Gastroesophageal sphincter (tissue), 4 donors: ENCODE data around the gene CCSER2. TPM values are rescaled to one million over a fixed set of nuclear protein-coding genes. Genes with fewer than 3 reads are reported as not detected.
A peak's percentile ranks its signal among the peaks of the same experiment; 100 is the strongest.

Experiments
- ATAC-seq: fragments of 150-250 bp; one replicate; pipeline ENCODE4 v1.9.1; 2016; ENCODE audit warnings: mild to moderate bottlenecking, moderate library complexity
- H3K27ac ChIP-seq, 4 donors: fragments of 200-600 bp; sonication (generic) in 3 of 4; 1 replicate in 3 of 4; 2 replicates in 1 of 4; pipeline ENCODE4 v1.5.1; 2016 to 2019
- H3K27me3 ChIP-seq: fragments of 200-600 bp; sonication (generic); one replicate; pipeline ENCODE4 v1.5.1; 2019
- H3K36me3 ChIP-seq, 2 donors: fragments of 200-600 bp; sonication (generic); one replicate each; pipeline ENCODE4 v1.5.1; 2019; ENCODE audit warnings: control low read depth in 1 of 2
- H3K4me1 ChIP-seq, 3 donors: fragments of 200-600 bp; sonication (generic); 1 replicate in 2 of 3; 2 replicates in 1 of 3; pipeline ENCODE4 v1.5.1; 2016 to 2019; ENCODE audit warnings: control low read depth in 2 of 3
- H3K4me3 ChIP-seq, 2 donors: fragments of 200-600 bp; sonication (generic); one replicate each; pipeline ENCODE4 v1.5.1; 2019; ENCODE audit warnings: mild to moderate bottlenecking in 1 of 2, moderate library complexity in 1 of 2
- H3K9me3 ChIP-seq, 3 donors: fragments of 200-600 bp; sonication (generic); one replicate each; pipeline ENCODE4 v1.5.1; 2017 to 2019; ENCODE audit warnings: control low read depth in 2 of 3
- EP300 ChIP-seq: sonication (generic); formaldehyde crosslinking; IDR thresholded peaks from one replicate; pipeline ENCODE4 v1.6.1; 2017; ENCODE audit warnings: antibody characterized with exemption, mild to moderate bottlenecking
- POLR2A ChIP-seq, 2 donors: fragments of 450-650 bp; IDR thresholded peaks; one replicate each; pipeline ENCODE4 v1.6.1; 2017; ENCODE audit warnings: antibody characterized with exemption in 2 of 2, mild to moderate bottlenecking in 2 of 2, moderate library complexity in 1 of 2
- POLR2AphosphoS5 ChIP-seq: sonication (generic); formaldehyde crosslinking; IDR thresholded peaks from one replicate; pipeline ENCODE4 v1.6.1; 2017; ENCODE audit warnings: antibody characterized with exemption
- WGBS, 2 donors: methylation state at CpG; one replicate each; pipeline ENCODE4 v1.1.5; 2018; ENCODE audit warnings: low coverage in 1 of 2; 5-methylcytosine and 5-hydroxymethylcytosine counted together
- total RNA-seq, 4 donors: library from RNA; depleted of rRNA; stranded (reverse); fragments of >200 nt; gene quantifications; one replicate each; pipeline ENCODE4 v1.1.0, GENCODE V29; 2016
- TF ChIP-seq, protein P1 (sequence below), 4 experiments: fragments of 200-600 bp in 2 of 4; fragments of 450-650 bp in 2 of 4; sonication (generic) in 1 of 4; IDR thresholded peaks; one replicate each; pipeline ENCODE4 v1.5.1; 2017 to 2019; ENCODE audit warnings: antibody characterized with exemption in 4 of 4, mild to moderate bottlenecking in 2 of 4, moderate library complexity in 2 of 4

CCSER2 gene
- total RNA-seq, 4 donors from 2014 or later, result 64.5 to 93.5 (median 83.3) TPM

DNA sequence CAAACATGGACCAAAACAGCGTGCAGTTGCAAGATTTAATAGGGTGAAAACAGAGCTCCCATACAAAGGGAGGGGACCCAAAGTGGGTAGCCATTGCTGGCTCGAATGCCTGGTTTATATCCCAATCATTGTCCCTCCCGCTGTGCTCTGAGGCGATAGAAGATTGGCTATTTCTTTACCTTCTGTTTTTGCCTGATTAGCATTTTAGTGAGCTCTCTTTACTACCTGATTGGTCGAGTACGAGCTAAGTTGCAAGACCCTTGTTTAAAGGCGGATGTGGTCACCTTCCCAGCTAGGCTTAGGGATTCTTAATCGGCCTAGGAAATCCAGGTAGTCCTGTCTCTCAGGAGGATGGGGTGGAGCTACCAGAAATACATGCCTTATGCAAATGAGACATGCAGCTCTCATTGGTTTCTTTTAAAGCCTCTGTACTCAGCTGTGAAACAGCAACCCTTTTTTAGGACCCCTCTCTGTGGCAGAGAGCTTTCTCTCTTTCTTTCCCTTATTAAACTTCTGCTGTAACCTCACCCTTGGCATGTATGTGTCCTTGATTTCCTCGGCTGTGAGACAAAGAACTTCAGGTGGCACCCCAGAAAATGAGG is 202.4 kb downstream of the CCSER2 start:
- ATAC-seq, result no peak
- no peak overlapping the region for H3K27ac ChIP-seq

DNA sequence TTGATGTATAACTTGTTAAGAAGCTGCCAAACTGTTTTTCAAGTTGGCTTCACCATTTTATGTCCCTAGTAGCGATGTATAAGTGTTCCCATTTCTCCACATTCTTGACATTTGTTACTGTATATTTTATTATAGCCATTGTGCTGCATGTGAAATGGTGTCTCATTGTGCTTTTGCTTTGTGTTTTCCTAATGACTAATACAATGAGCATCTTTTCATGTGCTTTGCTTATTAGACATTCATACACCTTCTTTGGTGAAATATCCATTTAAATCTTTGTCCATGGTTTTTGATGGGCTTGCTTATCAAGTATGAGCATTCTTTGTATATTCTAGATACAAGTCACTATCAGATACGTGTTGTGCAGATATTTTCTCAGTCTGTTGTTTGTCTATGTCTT is 203.0 kb downstream of the CCSER2 start:
- TF ChIP-seq POLR2AphosphoS5 (no peak), POLR2A (IDR thresholded peaks at IDR 0.05) (no peak), EP300 (no peak)
- TF ChIP-seq, protein P1, sequence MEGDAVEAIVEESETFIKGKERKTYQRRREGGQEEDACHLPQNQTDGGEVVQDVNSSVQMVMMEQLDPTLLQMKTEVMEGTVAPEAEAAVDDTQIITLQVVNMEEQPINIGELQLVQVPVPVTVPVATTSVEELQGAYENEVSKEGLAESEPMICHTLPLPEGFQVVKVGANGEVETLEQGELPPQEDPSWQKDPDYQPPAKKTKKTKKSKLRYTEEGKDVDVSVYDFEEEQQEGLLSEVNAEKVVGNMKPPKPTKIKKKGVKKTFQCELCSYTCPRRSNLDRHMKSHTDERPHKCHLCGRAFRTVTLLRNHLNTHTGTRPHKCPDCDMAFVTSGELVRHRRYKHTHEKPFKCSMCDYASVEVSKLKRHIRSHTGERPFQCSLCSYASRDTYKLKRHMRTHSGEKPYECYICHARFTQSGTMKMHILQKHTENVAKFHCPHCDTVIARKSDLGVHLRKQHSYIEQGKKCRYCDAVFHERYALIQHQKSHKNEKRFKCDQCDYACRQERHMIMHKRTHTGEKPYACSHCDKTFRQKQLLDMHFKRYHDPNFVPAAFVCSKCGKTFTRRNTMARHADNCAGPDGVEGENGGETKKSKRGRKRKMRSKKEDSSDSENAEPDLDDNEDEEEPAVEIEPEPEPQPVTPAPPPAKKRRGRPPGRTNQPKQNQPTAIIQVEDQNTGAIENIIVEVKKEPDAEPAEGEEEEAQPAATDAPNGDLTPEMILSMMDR (IDR thresholded peaks at IDR 0.05), result no peak
- H3K27ac ChIP-seq, result no peak overlapping the region
- H3K4me3 ChIP-seq, result no peak overlapping the region
- no peak for ATAC-seq
- no peaks in the 10 kb centered on the region for H3K4me1 ChIP-seq
- peaks cover 0 to 5% (median 0%) of the 10 kb centered on the region in 3 donors for H3K9me3 ChIP-seq
- H3K27me3 ChIP-seq, result peaks cover 5% of the 10 kb centered on the region
- H3K36me3 ChIP-seq, result no peaks in the 10 kb centered on the region
- 86 to 94% methylated on average over 2 of the region's 2 CpGs for WGBS, 2 donors

More for the DNA sequence above, 202.4 kb downstream of the CCSER2 start:
- Histone ChIP-seq H3K36me3 (no peaks in the 10 kb centered on the region), H3K4me1 (no peaks in the 10 kb centered on the region), H3K4me3 (no peak overlapping the region), H3K27me3 (peaks cover 5% of the 10 kb centered on the region), H3K9me3 (peaks cover 0 to 10% (median 0%) of the 10 kb centered on the region in 3 donors)
- 82 to 95% methylated on average over 3 to 9 of the region's 9 CpGs for WGBS, 2 donors
- TF ChIP-seq EP300 (no peak), POLR2A (IDR thresholded peaks at IDR 0.05) (no peak), POLR2AphosphoS5 (no peak)
- TF ChIP-seq, protein P1 (IDR thresholded peaks at IDR 0.05), result no peak

DNA sequence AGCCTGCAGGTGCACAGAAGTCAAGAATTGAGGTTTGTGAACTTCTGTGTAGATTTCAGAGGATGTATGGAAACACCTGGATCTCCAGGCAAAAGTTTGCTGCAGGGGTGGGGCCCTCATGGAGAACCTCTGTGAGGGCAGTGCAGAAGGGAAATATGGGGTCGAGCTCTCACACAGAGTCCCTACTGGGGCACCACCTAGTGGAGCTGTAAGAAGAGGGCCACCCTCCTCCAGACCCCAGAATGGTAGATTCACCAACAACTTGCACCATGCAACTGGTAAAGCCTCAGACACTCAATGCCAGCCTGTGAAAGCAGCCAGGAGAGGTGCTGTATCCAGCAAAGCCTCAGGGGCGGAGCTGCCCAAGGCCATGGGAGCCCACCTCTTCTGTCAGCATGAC is 205.8 kb downstream of the CCSER2 start:
- TF ChIP-seq POLR2A (IDR thresholded peaks at IDR 0.05), result no peak
- TF ChIP-seq, protein P1 (IDR thresholded peaks at IDR 0.05), result no peak
- no peak for TF ChIP-seq EP300
- no peak for TF ChIP-seq POLR2AphosphoS5
- H3K36me3 ChIP-seq, result no peaks in the 10 kb centered on the region
- ATAC-seq, result no peak
- no peak overlapping the region for H3K4me3 ChIP-seq
- no peaks in the 10 kb centered on the region for H3K4me1 ChIP-seq
- WGBS, 2 donors, result 79% methylated on average over 2 of the region's 2 CpGs; no CpG with 5 or more reads in 1 of the 2 donors
- no peak overlapping the region for H3K27ac ChIP-seq
- H3K9me3 ChIP-seq, result no peaks in the 10 kb centered on the region
- peaks cover 15% of the 10 kb centered on the region for H3K27me3 ChIP-seq

DNA sequence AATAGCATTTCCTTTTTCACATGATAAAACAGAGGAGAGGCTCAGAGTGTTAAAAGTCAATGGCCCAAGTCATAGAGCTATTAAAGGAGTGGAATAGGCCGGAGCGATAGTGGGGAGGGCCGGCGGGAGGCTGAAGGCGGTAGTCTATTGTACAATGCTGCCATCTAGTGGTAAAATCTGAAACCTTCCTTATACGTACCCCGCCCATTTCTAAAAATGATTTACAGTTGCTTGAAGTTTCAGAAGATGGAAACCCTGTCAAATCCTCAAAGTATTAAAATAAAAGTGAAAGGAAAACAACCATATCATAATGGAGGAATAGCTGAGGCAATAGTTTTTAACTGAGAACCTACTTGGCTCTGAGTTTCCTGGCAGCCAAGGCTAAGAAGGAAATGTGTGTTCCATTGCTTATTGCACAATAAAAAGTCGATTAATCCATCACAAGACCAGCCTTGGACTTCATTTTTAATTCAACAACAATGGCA is 209.1 kb downstream of the CCSER2 start:
- Histone ChIP-seq H3K27me3 (peaks cover 42% of the 10 kb centered on the region), H3K9me3 (no peaks in the 10 kb centered on the region), H3K4me3 (no peak overlapping the region), H3K4me1 (peaks cover 0 to 11% (median 3%) of the 10 kb centered on the region in 3 donors), H3K36me3 (no peaks in the 10 kb centered on the region), H3K27ac (no peak overlapping the region)
- ATAC-seq, result peak; percentile 76
- TF ChIP-seq, protein P1 (IDR thresholded peaks at IDR 0.05), result peak; percentile 82 to 86 (median 83)
- no peak for TF ChIP-seq POLR2A (IDR thresholded peaks at IDR 0.05)
- WGBS, 2 donors, result 9 to 15% methylated on average over 8 of the region's 8 CpGs

DNA sequence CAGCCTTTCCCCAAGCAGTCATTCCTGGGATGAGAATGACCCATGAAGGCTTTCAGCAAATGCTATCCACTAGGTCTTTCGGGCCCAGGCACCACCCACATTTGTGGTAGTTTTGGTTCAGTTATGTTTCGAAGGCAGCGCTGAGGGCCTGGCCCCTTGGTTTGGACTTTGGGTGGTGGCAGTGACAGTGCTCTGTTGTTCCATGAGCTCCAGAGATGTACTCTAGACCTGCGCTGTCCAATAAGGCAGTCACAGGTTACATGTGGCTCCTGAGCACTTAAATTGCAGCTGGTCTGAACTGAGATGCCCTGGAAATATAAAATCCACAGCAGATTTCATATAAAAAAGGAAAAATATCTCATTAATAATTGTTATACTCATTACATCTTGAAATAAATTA is 209.6 kb downstream of the CCSER2 start:
- ATAC-seq, result no peak
- no peaks in the 10 kb centered on the region for H3K36me3 ChIP-seq
- H3K4me1 ChIP-seq, result peaks cover 0 to 11% (median 3%) of the 10 kb centered on the region in 3 donors
- no peak overlapping the region for H3K27ac ChIP-seq
- no peaks in the 10 kb centered on the region for H3K9me3 ChIP-seq
- H3K4me3 ChIP-seq, result no peak overlapping the region
- TF ChIP-seq, protein P1 (IDR thresholded peaks at IDR 0.05), result no peak
- TF ChIP-seq EP300, result no peak
- H3K27me3 ChIP-seq, result peaks cover 46% of the 10 kb centered on the region
- WGBS, 2 donors, result 78 to 94% methylated on average over 2 to 3 of the region's 4 CpGs
